ENCODE results near the gene DENND1B. TPM values are rescaled to one million over a fixed set of nuclear protein-coding genes. Genes with fewer than 3 reads are reported as not detected.
"Not testable (repeated sequence)": the region's sequence is repeated elsewhere in the genome, so short reads cannot be mapped to it uniquely, and the experiment has no call there.

Gene DENND1B
- total RNA-seq, 1 donor from 2014 or later, result 15.8 TPM

DNA sequence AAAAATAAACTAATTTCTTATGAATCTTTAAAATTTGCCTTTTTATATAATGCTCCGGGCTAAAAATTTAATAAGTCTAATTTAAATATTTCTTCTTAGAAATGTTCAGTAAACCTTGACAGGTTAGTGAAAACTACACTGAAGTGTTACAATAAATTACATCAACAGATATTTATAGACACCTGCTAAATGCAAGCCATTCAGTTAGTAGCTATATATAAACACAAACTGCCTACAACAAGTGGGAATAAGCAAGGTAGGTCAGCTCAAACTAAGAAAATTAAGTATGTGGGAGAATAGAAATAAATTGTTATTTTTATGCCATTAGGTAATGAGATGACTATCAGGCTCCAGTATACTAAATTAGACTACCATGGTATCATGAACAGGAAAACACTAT lies 215.6 kb downstream of the DENND1B start:
- peak; percentile 42 for DNase-seq (ENCODE audit: low read depth)

DNA sequence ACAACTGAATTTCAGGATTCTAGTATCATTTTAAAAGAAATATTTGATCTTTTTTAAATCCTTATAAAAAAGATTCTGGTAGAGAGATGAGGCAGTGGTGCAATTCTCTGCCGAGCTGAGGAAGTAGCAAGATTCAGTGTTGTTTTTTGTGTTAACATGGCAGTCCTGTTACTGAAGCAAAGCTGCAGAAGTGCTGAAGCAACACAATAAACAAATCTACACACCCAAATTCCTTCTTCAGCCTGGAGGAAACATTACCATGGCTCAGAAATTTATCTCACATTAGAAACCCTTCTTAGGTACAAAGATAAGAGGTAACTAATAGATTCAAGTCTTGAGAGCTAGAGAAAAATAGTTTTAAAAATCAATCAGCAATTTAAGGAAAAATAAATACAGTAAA lies 216.0 kb downstream of the DENND1B start:
- DNase-seq (ENCODE audit: low read depth), result no peak

DNA sequence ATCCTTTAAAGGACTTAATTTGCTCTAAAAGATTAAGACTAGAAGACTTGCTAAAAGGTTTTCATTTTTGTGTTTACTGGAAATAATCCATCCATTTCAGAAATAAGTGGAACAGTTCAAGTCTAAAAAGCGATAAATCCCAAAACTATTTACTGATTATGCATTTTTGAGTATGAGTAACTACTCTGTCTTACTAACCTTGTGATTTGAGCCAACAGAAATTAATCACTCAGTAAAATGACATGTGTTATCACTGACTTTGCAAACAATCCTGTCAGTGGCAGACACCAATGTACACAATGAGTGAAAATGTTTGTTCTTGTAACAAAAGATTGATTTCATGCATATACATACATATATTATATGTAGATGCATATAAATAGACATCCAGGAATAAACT lies 218.0 kb downstream of the DENND1B start:
- DNase-seq (ENCODE audit: low read depth), result no peak

DNA sequence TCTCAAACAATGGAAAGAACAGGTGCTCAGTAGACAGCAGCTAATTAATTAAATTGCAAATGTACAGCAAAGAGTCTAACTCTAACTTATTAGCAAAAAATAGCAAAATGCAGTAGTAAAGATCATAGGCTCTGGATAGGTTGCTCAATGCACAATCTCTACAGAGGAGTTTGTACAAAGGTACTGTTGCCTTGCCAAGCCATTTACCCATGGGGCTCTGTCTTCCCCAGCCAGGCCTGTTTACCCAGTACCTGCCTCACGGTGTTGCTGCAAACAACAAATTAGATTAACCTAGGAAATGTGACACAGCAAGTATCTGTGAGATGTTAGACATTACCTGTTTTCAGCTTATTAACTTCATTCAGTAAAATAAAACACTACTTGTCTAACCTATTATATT lies 222.0 kb downstream of the DENND1B start:
- DNase-seq (ENCODE audit: low read depth), result no peak

DNA sequence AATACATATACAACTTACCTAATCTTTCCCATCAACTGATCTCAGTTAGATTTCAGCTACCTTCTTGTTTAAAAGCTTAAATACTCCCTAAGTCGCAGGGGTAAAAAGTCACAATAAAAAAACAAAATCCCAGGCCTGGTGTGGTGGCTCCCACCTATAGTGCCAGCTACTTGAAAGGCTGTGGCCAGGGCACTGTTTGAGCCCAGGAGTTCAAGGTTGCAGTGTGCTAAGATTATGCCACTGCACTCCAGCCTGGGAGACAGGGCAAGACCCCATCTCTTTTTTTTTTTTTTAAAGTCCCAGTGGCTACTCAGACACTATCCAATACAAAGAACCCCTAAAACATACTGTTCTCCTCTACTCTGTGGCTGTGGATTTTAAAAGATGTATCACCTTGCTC lies 228.3 kb downstream of the DENND1B start:
- no peak for DNase-seq (ENCODE audit: low read depth)

DNA sequence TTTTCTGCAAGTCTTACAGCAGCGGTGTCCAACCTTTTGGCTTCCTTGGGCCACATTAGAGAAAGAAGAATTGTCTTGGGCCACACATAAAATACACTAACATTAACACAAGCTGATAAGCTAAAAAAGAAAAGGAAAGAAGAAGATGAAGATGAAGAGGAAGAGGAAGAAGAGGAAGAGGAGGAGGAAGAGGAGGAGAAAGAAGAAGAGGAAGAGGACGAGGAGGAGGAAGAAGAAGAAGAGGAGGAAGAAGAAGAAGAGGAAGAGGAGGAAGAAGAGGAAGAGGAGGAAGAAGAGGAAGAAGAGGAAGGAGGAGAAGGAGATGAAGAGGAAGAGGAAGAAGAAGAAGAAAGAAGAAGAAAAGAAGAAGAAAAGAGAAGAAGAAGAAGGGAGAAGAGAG lies 230.7 kb downstream of the DENND1B start:
- no peak for DNase-seq (ENCODE audit: low read depth)

DNA sequence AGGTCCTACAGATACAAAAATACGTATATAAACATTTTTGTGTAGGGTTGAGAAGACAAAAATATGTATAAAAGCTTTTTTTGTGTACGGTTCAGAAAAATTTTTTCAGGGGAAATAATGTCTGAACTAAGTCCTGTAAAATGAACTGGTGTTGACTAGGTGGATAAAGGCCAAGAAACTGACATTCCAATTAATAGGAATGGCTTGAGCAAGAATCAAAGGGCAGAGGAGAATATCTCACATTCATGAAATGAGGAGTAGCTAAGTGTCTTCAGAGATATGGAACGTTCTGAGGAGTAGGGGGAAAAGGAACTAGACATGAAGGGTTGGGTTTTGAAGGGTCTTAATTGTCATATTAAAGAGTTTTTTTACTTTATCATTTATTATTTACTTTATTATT lies 231.2 kb downstream of the DENND1B start:
- DNase-seq (ENCODE audit: low read depth), result no peak

DNA sequence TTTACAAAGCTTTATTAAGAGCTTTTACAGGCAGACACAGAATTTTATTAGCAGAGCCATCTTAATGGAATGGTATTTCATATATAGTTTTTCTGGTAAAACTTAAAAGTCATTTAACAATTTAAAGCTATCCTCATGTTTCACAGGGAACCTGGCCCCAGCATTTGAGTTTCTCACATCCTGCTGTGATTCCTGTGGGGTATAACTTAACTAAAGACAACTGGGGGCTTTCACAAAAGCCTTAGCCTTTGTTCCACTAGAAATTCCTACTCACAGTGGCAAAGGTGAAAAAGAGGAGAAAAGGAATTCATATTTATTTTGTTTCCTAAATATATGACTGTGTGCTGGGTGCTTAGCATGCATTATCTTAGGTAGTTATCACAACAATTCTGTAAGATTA lies 233.9 kb downstream of the DENND1B start:
- DNase-seq (ENCODE audit: low read depth), result no peak

DNA sequence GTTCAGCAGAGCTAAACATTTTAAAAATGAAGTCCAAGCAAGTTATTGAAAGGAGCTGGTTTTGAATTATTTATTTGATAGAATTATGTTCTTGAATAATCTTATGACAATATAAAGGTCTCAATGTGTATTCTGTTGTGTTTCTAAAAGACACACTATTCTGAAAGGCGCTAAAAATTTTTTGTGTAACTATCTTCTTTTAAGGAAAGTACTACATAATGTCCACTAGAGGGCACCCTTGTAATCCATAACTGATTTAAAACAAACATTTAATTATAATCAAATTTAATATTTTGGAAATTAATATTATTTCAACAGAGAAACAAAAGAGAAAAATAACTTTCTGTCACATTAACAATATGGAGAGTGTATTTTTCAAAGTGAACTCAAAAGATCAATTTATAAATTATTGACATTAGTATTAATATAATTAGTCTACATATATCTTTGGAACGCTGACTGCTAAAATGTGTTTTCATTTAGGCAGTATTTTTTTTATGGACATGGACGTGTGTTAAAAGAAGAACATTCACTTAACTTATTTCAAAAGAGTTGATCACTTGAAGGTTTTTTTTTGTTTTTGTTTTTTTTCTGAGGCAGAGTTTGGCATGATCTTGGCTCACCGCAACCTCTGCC lies 248.4 kb downstream of the DENND1B start:
- peak; percentile 39 for DNase-seq (ENCODE audit: low read depth)

DNA sequence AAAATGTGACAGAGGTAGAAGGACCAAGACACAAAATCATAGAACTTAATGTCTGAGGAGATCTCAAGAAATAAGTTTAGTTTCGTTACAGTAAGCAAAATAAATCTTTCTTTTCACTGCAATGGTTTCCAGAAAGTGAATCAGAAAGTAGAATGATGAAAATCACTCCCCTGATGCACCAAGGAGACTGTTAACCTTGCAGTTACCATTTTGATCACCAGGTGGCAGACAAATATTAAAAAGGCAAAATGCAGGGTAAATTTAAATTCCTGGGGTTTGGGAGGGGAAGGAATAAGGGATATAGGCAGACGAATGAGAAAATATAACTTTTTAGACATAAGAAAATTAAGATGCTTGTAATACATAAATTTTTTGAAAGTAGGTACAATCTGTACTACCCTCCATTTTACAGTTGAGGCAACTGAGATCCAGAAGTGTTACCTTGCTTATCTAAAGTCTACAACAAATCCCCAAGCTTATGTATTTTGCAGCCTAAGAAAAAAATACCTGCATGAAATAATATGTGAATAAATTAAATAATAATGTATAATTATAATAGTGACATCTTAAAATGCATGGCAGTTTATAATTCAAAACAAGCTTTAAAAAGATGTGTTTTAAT lies 254.1 kb downstream of the DENND1B start:
- peak; percentile 59 for DNase-seq (ENCODE audit: low read depth)

DNA sequence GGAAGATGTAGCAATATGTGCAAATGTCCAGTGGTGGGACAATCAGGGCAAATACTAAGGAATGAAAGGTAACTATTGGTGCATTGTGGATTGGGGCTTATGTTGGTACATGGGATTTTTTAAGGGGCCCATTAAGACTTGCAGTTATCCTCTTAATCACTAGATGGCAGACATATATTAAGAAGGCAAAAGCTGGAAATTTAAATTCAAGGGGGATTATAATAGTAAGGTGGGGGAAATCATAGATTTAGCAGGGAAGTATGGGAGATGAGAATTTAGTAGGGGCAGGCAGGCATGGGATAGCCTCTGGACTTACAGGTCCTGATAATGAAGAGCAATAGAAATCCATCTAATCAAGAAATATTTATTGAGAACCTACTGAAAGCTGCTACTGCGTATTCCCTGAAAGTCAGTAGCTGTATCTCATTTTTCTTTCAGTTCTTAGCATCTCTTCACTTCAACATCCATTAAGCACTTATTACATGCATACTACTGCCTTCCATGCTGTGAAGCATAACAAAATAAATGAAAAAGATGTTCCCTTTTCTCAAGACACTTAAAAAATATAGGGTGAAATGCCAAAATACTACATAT lies 255.4 kb downstream of the DENND1B start:
- DNase-seq (ENCODE audit: low read depth), result peak; percentile 14

DNA sequence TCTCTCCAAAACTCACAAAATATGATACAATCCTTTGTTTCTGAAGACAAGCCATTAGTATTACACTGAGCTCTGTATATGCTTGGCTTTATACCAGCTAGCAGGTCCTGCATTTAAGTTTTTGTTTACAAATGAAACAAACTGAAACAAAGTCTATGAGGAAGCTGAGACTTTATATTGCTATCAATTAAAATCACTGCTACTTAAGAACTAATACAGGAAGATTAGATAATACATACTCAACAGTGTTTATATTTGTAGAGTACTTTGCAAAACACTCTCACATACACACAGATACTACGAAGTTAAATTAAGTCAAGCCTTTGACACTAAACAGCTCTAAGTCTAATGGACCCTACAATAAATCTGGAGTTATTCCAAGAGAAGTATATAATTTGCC lies 259.9 kb downstream of the DENND1B start:
- DNase-seq (ENCODE audit: low read depth), result no peak

DNA sequence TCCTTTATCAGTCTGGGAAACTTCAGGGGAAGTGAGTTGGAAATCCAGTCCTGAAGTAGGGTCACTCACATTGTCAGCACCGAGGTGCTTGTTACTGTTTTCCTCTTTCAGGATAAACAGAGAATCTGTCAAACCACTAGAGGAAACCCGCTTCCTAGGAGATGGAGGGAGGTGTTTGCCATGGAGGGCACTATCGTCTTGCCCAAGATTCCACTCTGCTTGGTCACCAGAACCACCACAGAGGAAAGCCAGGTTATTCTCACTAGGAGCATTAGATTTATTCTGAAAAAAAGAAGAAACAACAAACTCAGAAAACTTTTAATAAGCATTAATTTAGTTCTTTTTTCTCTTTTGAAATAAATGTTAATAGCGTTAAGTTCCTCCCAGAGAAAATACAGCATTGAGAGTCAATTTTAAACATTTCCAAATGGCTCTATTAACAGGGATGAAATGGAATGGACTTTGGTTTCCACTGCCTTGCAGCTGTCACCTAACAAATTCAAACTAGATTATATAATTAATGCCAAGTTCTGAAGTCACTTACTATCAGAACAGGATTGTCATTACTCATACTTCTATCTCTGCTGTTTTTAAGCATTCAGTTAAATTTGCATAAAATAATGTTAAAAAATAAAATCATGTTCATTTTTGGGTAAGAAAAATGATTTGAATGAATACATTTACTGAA lies 264.4 kb downstream of the DENND1B start:
- peak; percentile 79 for DNase-seq (ENCODE audit: low read depth)

DNA sequence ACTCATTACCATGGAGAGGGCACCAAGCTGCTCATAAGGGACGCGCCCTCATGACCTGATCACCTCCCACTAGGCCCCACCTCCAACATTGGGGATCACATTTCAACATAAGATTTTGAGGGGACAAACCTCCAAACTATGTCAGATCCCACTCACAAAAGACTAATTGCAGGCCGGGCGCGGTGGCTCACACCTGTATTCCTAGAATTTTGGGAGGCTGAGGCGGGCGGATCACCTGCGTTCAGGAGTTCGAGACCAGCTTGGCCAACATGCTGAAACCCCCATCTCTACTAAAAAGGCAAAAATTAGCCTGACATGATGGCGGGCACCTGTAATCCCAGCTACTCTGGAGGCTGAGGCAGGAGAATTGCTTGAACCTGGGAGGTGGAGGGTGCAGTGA lies 278.6 kb downstream of the DENND1B start:
- DNase-seq (ENCODE audit: low read depth), result no peak

DNA sequence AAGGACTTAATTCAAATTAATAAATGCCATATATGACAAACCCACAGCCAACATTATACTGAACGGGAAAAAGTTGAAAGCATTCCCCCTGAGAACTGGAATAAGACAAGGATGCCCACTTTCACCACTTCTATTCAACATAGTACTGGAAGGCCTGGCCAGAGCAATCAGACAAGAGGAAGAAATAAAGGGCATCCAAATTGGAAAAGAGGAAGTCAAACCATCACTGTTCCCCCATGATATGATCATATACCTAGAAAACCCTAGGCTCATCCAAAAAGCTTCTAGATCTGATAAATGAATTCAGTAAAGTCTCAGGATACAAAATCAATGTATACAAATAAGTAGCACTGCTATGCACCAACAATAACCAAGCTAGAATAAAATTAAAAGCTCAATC lies 283.8 kb downstream of the DENND1B start:
- not testable (repeated sequence) for DNase-seq (ENCODE audit: low read depth)

DNA sequence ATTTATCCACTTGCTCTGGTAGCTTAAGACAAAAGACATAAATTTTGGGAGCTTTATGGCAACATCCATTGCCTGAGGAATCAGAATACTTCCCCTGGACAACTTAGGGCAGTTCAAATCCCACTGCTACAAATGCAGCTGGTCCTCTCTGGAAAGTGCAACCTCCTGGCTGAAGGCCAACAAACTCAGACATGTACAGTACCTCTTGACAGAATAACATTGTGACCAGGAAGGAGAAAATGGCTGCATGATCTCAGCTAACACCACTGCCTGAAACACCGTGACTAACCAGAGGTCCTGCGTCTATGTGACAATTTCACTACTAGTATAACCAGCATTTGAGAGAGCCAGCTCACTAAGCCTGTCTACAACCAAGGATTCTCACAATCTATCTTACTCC lies 288.3 kb downstream of the DENND1B start:
- peak; percentile 47 for DNase-seq (ENCODE audit: low read depth)

DNA sequence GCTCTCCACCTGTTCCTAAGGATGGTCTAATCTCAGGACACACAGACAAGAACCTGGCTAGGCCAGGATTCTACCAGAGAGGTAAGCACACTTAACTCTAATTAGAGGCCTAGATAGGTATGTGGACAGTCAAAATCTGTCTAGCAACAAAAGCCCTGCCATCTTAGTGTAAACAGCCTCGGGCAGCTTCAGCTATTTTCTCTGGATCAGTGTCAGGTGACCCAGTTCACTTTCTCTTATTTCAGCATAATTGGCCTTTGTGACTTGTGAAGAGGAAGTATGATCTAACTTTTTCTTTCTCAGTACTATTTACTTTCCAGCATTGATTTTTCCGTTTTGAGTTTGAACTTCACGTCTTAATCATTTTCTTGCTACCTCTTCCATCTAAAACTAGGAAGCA lies 289.5 kb downstream of the DENND1B start:
- DNase-seq (ENCODE audit: low read depth), result no peak

DNA sequence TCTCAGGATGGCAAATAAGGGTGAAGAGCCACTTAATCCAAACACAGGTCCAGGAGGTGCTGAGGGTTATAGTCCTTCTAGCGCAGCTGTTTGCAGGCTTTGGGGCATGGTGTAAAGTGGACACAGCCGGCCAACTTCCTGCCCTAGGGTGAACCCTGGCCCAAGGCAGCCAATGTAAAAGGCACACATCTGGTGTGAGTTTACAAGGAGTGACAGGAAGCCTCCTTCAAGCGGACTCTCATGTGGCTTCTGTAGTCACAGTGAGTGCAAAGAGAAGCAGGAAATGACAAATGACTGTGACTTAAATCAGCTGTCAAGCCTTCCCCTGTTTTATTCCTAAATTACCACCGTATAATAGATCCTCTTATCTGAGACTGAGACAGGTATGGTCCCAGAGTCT lies 294.2 kb downstream of the DENND1B start:
- peak; percentile 29 for DNase-seq (ENCODE audit: low read depth)

DNA sequence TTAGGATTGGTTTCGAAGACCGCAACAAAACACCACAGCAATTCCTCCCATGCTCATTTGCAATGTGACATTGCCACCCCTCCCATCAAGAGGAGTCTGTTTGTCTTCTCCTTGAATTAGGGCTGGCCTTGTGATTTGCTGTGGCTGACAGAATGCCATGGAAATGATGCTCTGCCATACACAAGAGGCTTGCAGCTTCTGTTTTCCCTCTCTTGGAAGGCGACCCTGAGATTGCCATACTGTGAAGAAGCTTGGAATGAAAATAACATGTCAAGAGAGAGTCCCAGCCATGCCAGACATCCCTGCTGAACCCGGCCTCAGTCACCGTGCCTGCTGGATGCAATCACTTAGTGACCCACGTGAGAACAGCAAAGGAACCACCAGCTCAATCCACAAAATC lies 294.8 kb downstream of the DENND1B start:
- DNase-seq (ENCODE audit: low read depth), result no peak

DNA sequence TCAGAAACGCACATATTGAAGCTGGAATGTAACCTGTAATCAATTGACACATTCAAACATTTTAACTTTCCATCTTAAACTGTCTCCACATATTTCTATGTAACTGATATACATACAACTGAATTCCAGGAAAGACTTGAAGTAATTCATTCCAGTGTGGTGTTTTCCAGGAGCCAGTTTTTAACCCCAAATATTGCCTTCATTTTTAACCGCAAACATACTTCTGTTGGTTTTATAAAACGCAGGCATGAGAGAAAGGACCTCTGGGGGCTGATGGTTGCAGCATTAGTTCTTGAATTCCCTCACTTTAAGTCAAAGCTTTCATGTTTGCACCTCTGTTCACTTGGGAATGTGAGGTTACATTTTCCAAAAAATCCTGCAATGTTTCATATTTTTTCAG lies 303.1 kb downstream of the DENND1B start:
- DNase-seq (ENCODE audit: low read depth), result no peak

DNA sequence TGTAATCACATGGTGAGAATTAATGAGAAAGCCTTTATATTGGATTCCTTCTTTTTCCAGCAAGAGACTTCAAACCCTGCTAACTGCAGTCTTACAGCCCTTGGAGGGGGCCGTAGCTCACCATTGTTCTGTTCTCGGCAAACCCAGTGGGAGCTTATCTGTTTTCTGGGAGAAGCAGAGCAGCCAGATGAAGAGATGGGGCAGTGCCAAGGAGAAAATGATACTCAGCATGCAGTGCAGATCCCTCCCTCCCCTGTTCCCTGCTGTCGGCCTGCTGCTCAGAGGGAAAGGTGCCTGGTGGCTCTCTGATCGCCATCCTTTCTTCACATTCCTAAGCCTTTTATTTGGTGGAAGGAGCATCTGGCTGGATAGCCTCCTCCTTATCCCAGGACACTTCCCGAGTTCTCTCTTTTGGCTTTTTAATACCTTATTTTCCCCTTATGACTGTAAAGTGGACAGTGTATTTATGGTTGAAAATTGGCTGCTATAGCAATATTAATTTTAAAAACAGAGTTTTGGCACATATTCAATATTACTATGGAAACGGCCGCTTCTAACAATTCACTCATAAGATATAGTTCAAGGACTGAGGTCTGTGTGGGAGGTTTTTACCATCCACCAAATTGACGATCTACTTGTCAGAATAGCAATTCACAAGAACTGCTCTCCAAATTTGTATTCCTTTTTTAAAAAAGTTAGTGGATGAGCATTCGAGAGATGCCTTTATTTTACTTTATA lies 303.9 kb downstream of the DENND1B start:
- peak; percentile 20 for DNase-seq (ENCODE audit: low read depth)

DNA sequence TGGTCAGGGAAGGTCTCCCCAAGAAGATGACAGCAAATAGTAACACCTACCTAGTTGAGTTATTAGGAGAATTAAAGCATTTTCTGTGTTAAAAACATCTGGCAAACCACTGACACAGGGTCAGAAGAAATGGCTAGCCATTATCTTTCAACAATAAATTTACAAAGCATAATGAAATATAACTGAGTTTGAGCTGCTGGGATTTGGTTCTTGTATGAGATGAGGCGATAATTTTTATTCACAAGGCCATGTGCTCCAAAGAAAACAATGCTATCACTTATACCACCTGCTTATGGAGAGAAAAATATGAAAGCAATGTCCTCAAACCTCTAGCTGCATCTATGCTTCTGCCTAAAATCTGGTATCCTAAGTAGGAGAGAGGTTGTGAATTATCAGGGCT lies 304.9 kb downstream of the DENND1B start:
- no peak for DNase-seq (ENCODE audit: low read depth)
